NOMO-1 (cell line): Measurements from ENCODE around the gene CNNM1.
A peak's percentile ranks its signal among the peaks of the same experiment; 100 is the strongest.

Source experiments
- DNase-seq, 2 experiments: peaks; one replicate each; lab custom pipeline; 2025; ENCODE audit not compliant: unreplicated experiment in 2 of 2; lab: John Stamatoyannopoulos, UW

The CNNM1 gene

DNA sequence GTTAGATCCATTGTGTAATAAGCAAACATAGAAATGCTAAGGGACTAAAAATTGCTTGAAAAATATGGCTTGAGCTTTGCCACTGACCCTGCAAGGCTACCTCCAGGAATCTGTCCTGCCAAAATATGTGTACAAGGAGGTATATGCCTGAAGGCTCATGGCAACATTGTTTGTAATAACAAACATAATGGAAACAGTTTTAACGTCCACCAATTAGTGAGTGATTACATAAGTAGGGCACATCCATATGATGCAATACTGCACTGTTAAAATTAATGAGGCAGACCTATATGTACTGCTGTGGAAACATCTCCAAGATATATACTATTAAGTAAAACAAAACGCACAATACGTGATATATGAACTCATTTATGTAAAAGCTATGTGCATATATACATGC lies 114.3 kb downstream of the CNNM1 start:
- peak; percentile 46 to 79 for DNase-seq
